K562 (cell line): ENCODE data around the gene GLOD4. TPM values are rescaled to one million over a fixed set of nuclear protein-coding genes. Genes with fewer than 3 reads are reported as not detected.

Experiments used
- ATAC-seq: fragments of 200-7000 bp; cut with Tn5 transposase; 3 replicates; pipeline ENCODE4 v1.9.1; 2020; ENCODE audit warnings: moderate library complexity
- BruUV-seq: library from RNA; stranded (reverse); fragments of 400-500 nt; replicated peaks from 2 replicates; lab custom pipeline; 2021; lab: Mats Ljungman, UMichigan
- CTCF ChIA-PET: fragments of 300-600 bp; formaldehyde crosslinking; extraction: SDS; loops from one replicate; lab custom pipeline; 2021; ENCODE audit warnings: low intra/inter-chr PET ratio; lab: Yijun Ruan, JAX
- POLR2A ChIA-PET: fragments of 300-600, 350-650 bp; sonication (Branson Sonifier 250); formaldehyde crosslinking; extraction: SDS; loops from one replicate; lab custom pipeline; 2021; ENCODE audit warnings: antibody characterized with exemption, inconsistent platforms; lab: Yijun Ruan, JAX
- DNase-seq, 4 experiments: peaks; one replicate each; pipeline versions ENCODE4 v3.0.0 to v3.0.0-alpha.2; 2011 to 2018; ENCODE audit warnings: low spot score in 3 of 4, mixed read lengths in 3 of 4; ENCODE audit errors: extremely low read depth in 1 of 4
- FAIRE-seq: peaks from 2 replicates; lab custom pipeline; 2011; peaks lifted over from hg19 to GRCh38; lab: Jason Lieb, UNC
- H2AFZ ChIP-seq: 2 replicates; pipeline ENCODE4 v1.6.0; 2011; ENCODE audit warnings: low read depth, low read length, control low read depth, inconsistent platforms
- H3K27ac ChIP-seq: fragments of 200-600 bp; 3 replicates; pipeline ENCODE4 v1.8.0; 2011; ENCODE audit warnings: low read depth, mild to moderate bottlenecking, control low read depth, inconsistent platforms, low read length, moderate library complexity, mixed read lengths; ENCODE audit errors: extremely low read depth
- H3K27me3 ChIP-seq, 2 experiments: fragments of 300-600 bp in 1 of 2; 2 replicates in 1 of 2; 3 replicates in 1 of 2; pipeline versions ENCODE4 v1.6.0 to v1.8.0; 2011; ENCODE audit warnings: inconsistent platforms in 2 of 2, low read length in 2 of 2, mild to moderate bottlenecking in 1 of 2, mixed read lengths in 1 of 2, moderate library complexity in 1 of 2; ENCODE audit not compliant: control insufficient read depth in 2 of 2, insufficient read depth in 2 of 2
- H3K36me3 ChIP-seq: fragments of 300-600 bp; 3 replicates; pipeline ENCODE4 v1.8.0; 2011; ENCODE audit warnings: mild to moderate bottlenecking, low read length, inconsistent platforms; ENCODE audit not compliant: control insufficient read depth, insufficient read depth
- H3K4me1 ChIP-seq, 2 experiments: fragments of 200-600 bp in 1 of 2; replicated peaks in 1 of 2; 2 replicates in 1 of 2; 3 replicates in 1 of 2; pipeline versions ENCODE4 v1.5.1 to v1.8.0; 2011; ENCODE audit warnings: inconsistent platforms in 2 of 2, low read length in 2 of 2, mild to moderate bottlenecking in 1 of 2, mixed read lengths in 1 of 2, moderate library complexity in 1 of 2; ENCODE audit not compliant: control insufficient read depth in 2 of 2, insufficient read depth in 2 of 2
- H3K4me2 ChIP-seq: 2 replicates; pipeline ENCODE4 v1.6.1; 2011; ENCODE audit warnings: low read length, control low read depth, inconsistent platforms, mixed read lengths; ENCODE audit not compliant: insufficient read depth
- H3K4me3 ChIP-seq: fragments of 200-600 bp; sonication (generic), shearing (Covaris generic); 2 replicates; pipeline ENCODE4 v1.5.1; 2016; ENCODE audit warnings: control low read depth, inconsistent platforms
- H3K79me2 ChIP-seq: fragments of 200-600 bp; 3 replicates; pipeline ENCODE4 v1.8.0; 2011; ENCODE audit warnings: low read length, inconsistent platforms; ENCODE audit not compliant: control insufficient read depth, insufficient read depth
- H3K9ac ChIP-seq, 2 experiments: 2 replicates each; pipeline versions ENCODE4 v1.6.0 to v1.6.1; 2011; ENCODE audit warnings: low read depth in 2 of 2, low read length in 2 of 2, control low read depth in 1 of 2, inconsistent platforms in 1 of 2, mild to moderate bottlenecking in 1 of 2, mixed read lengths in 1 of 2; ENCODE audit not compliant: insufficient read depth in 1 of 2
- H3K9me1 ChIP-seq: one replicate; pipeline ENCODE4 v1.6.0; 2011; ENCODE audit warnings: inconsistent platforms, mild to moderate bottlenecking, low read length, moderate library complexity; ENCODE audit not compliant: control insufficient read depth, insufficient read depth
- H3K9me3 ChIP-seq: replicated peaks from 2 replicates; pipeline ENCODE4 v1.5.1; 2011; ENCODE audit warnings: low read depth, low read length, inconsistent platforms; ENCODE audit not compliant: control insufficient read depth, insufficient read depth
- H4K20me1 ChIP-seq: replicated peaks from 2 replicates; pipeline ENCODE4 v1.6.1; 2011; ENCODE audit warnings: low read length, inconsistent platforms, mixed read lengths; ENCODE audit not compliant: control insufficient read depth, insufficient read depth
- BACH1 ChIP-seq: fragments of 200-800 bp; sonication (Bioruptor generic); IDR thresholded peaks from 2 replicates; pipeline ENCODE4 v1.6.1; 2016; ENCODE audit warnings: missing genetic modification characterization, missing compliant biosample characterization
- CBX2 ChIP-seq: fragments of 200-600 bp; sonication (generic); IDR thresholded peaks from one replicate; pipeline ENCODE4 v1.6.1; 2012; ENCODE audit warnings: mild to moderate bottlenecking, low read length, inconsistent platforms; ENCODE audit not compliant: insufficient read depth, poor library complexity, severe bottlenecking
- ELF2 ChIP-seq: fragments of 250-450 bp; sonication (Bioruptor Pico); IDR thresholded peaks from 2 replicates; pipeline ENCODE4 v1.5.0; 2021; ENCODE audit warnings: mild to moderate bottlenecking
- ETV6 ChIP-seq, 3 experiments: fragments of 150-350 bp in 1 of 3; sonication (generic) in 1 of 3; formaldehyde crosslinking in 1 of 3; IDR thresholded peaks; 2 replicates each; pipeline versions ENCODE4 v1.6.1 to v1.8.0; 2014 to 2022; ENCODE audit warnings: borderline replicate concordance in 2 of 3, low read depth in 2 of 3, antibody characterized with exemption in 1 of 3, low read length in 1 of 3, mild to moderate bottlenecking in 1 of 3, missing genetic modification reagents in 1 of 3
- NCOR1 ChIP-seq: fragments of 450-650 bp; IDR thresholded peaks from 2 replicates; pipeline ENCODE4 v1.6.1; 2016; ENCODE audit warnings: mild to moderate bottlenecking, moderate library complexity
- PHF20 ChIP-seq: fragments of 450-650 bp; IDR thresholded peaks from 2 replicates; pipeline ENCODE4 v1.6.1; 2018; ENCODE audit not compliant: partially characterized antibody
- POLR3G ChIP-seq: IDR thresholded peaks from 2 replicates; pipeline ENCODE4 v1.6.1; 2011; ENCODE audit not compliant: insufficient read length, insufficient replicate concordance; ENCODE audit errors: extremely low read depth
- PTBP1 ChIP-seq: fragments of 200-400 bp; formaldehyde crosslinking; IDR thresholded peaks from 2 replicates; pipeline ENCODE4 v1.6.1; 2017; ENCODE audit warnings: low read depth, low read length
- SIX5 ChIP-seq, 2 experiments: IDR thresholded peaks; 2 replicates each; pipeline ENCODE4 v1.6.1; 2011; ENCODE audit warnings: low read length in 2 of 2, borderline replicate concordance in 1 of 2, low read depth in 1 of 2, mild to moderate bottlenecking in 1 of 2, moderate library complexity in 1 of 2; ENCODE audit not compliant: insufficient read depth in 1 of 2
- SMARCB1 ChIP-seq: IDR thresholded peaks from 2 replicates; pipeline ENCODE4 v1.6.1; 2011; ENCODE audit warnings: improper control_type of control experiment, low read depth; ENCODE audit not compliant: insufficient read length
- SNIP1 ChIP-seq: fragments of 450-650 bp; IDR thresholded peaks from 2 replicates; pipeline ENCODE4 v1.7.1; 2017; ENCODE audit warnings: low read depth, mild to moderate bottlenecking
- TOE1 ChIP-seq, 2 experiments: fragments of 450-650 bp in 1 of 2; sonication (generic) in 1 of 2; formaldehyde crosslinking in 1 of 2; IDR thresholded peaks; 2 replicates each; pipeline versions ENCODE4 v1.7.1 to v1.8.0; 2016 to 2022; ENCODE audit warnings: borderline replicate concordance in 2 of 2, mild to moderate bottlenecking in 2 of 2, antibody characterized with exemption in 1 of 2, inconsistent platforms in 1 of 2, low read depth in 1 of 2, missing genetic modification reagents in 1 of 2, moderate library complexity in 1 of 2
- ZBTB8A ChIP-seq: fragments of 450-650 bp; IDR thresholded peaks from 2 replicates; pipeline ENCODE4 v1.6.1; 2018; ENCODE audit warnings: mild to moderate bottlenecking, moderate library complexity; ENCODE audit not compliant: partially characterized antibody
- ZNF778 ChIP-seq: fragments of 450-650 bp; formaldehyde crosslinking; IDR thresholded peaks from 2 replicates; pipeline ENCODE4 v1.4.0; 2020; ENCODE audit warnings: mild to moderate bottlenecking, moderate library complexity
- WGBS: fragments of 100-300 bp; shearing (Covaris generic); methylation state at CpG from one replicate; pipeline ENCODE4 v1.1.6; 2016; ENCODE audit warnings: low coverage, mixed read lengths; ENCODE audit not compliant: insufficient coverage; ENCODE audit errors: missing lambda C conversion rate; 5-methylcytosine and 5-hydroxymethylcytosine counted together
- in situ Hi-C: fragments of 300-500 bp; cut with MboI; formaldehyde crosslinking; loops from 4 replicates; pipeline ENCODE4 v1.15.0; 2018; ENCODE audit warnings: inconsistent platforms, mixed read lengths
- intact Hi-C: fragments of 100-400 bp; cut with micrococcal nuclease; formaldehyde crosslinking; loops from 2 replicates; pipeline ENCODE4 v1.14.2; 2022
- polyA plus RNA-seq, 8 experiments: library from polyadenylated mRNA; depleted of rRNA in 4 of 8; stranded (reverse) in 5 of 8; unstranded in 3 of 8; fragments of >200 nt; fragmentation: Nextera tagmentation in 2 of 8; fragmentation: Illumina TruSeq in 1 of 8; extraction: Ambion mirVana in 2 of 8; extraction: Trizol in 1 of 8; gene quantifications; 2 replicates each; pipeline versions ENCODE4 v1.2.1 to v1.2.3, GENCODE V29; 2011 to 2014; ENCODE audit warnings: inconsistent platforms in 1 of 8, missing spikeins in 1 of 8
- total RNA-seq, 7 experiments: library from RNA; depleted of rRNA in 6 of 7; stranded (reverse); fragments of >200 nt in 6 of 7; fragmentation: Illumina TruSeq in 2 of 7; extraction: Trizol in 2 of 7; gene quantifications; 2 replicates each; pipeline versions ENCODE4 v1.2.1 to v1.2.3, GENCODE V29; 2011 to 2021; ENCODE audit warnings: low replicate concordance in 1 of 7
- TF ChIP-seq, protein P1 (sequence below): fragments of 250-450 bp; sonication (Bioruptor Pico); IDR thresholded peaks from 2 replicates; pipeline ENCODE4 v1.5.0; 2021; ENCODE audit warnings: mild to moderate bottlenecking, borderline replicate concordance
- TF ChIP-seq, protein P2 (sequence below): fragments of 450-650 bp; formaldehyde crosslinking; IDR thresholded peaks from 2 replicates; pipeline ENCODE4 v1.4.0; 2020; ENCODE audit warnings: mild to moderate bottlenecking
- TF ChIP-seq, protein P3 (sequence below): fragments of 200-800 bp; sonication (Bioruptor generic); IDR thresholded peaks from 2 replicates; pipeline ENCODE4 v1.6.1; 2017; ENCODE audit warnings: missing genetic modification characterization, missing compliant biosample characterization

The GLOD4 gene
- total and polyA plus RNA-seq, 9 of the 15 experiments (the other 6 are each of a cell fraction or from before 2014, with no cell fraction given): 52.0 to 109 (median 64.9) TPM

DNA sequence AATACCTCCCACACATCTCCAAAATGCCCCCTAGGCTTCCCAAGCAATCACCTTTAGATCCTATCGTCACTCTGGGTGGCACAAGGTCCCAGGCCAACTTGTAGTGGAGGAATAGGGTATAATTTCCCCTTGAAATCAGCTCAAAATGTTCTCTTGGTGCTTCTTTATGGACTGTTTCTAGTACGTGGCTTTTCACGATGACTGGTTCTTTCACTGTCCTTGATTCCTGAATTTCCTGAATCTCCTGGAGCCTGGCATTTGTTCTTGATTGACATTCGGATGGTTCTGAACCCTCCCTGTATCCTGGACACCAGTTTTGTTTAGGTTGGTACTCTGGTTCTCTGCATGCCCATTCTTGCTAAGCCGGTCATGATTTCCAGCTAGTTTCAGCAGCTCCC lies 60.5 kb downstream of the GLOD4 start:
- H3K27ac ChIP-seq: no peak overlapping the region
- in situ Hi-C loops (no loop called here), intact Hi-C loops (no loop called here)
- no peak overlapping the region for H3K4me2 ChIP-seq
- H3K79me2 ChIP-seq: no peaks in the 10 kb centered on the region
- H3K9ac ChIP-seq: no peak overlapping the region
- no peaks in the 10 kb centered on the region; a peak in 2 of 5 replicates for H3K4me1 ChIP-seq
- H3K27me3 ChIP-seq: no peaks in the 10 kb centered on the region
- WGBS: 23% methylated on average over 5 of the region's 5 CpGs
- H4K20me1 ChIP-seq: no peaks in the 10 kb centered on the region
- no peak overlapping the region for H2AFZ ChIP-seq
- ChIA-PET POLR2A (no interaction called here), CTCF (no interaction called here)
- no peak overlapping the region for H3K4me3 ChIP-seq
- FAIRE-seq (no peak), ATAC-seq (no peak), DNase-seq (no peak)
- BruUV-seq: no TSS peak
- H3K9me1 ChIP-seq: no peaks in the 10 kb centered on the region
- H3K36me3 ChIP-seq: no peaks in the 10 kb centered on the region
- H3K9me3 ChIP-seq: no peaks in the 10 kb centered on the region
- TF ChIP-seq TOE1 (IDR thresholded peaks at IDR 0.05; ENCODE audit: borderline replicate concordance) (no peak), TOE1 (CRISPR knock-in tag; IDR thresholded peaks at IDR 0.05; ENCODE audit: borderline replicate concordance, low read depth) (no peak), SMARCB1 (no peak), ELF2 (CRISPR knock-in tag) (no peak), PTBP1 (no peak), ZBTB8A (no peak), SIX5 (IDR thresholded peaks at IDR 0.05; ENCODE audit: borderline replicate concordance in 1 of 2, insufficient read depth in 1 of 2, low read depth in 1 of 2, low read length in 2 of 2) (no peak), BACH1 (tag) (no peak), ZNF778 (no peak), PHF20 (no peak), POLR3G (no peak), NCOR1 (no peak), CBX2 (no peak), SNIP1 (no peak), ETV6 (IDR thresholded peaks at IDR 0.05; ENCODE audit: borderline replicate concordance in 1 of 2, low read depth in 2 of 2, low read length in 1 of 2) (no peak), ETV6 (CRISPR knock-in tag; IDR thresholded peaks at IDR 0.05; ENCODE audit: borderline replicate concordance) (no peak)
- TF ChIP-seq, protein P1, sequence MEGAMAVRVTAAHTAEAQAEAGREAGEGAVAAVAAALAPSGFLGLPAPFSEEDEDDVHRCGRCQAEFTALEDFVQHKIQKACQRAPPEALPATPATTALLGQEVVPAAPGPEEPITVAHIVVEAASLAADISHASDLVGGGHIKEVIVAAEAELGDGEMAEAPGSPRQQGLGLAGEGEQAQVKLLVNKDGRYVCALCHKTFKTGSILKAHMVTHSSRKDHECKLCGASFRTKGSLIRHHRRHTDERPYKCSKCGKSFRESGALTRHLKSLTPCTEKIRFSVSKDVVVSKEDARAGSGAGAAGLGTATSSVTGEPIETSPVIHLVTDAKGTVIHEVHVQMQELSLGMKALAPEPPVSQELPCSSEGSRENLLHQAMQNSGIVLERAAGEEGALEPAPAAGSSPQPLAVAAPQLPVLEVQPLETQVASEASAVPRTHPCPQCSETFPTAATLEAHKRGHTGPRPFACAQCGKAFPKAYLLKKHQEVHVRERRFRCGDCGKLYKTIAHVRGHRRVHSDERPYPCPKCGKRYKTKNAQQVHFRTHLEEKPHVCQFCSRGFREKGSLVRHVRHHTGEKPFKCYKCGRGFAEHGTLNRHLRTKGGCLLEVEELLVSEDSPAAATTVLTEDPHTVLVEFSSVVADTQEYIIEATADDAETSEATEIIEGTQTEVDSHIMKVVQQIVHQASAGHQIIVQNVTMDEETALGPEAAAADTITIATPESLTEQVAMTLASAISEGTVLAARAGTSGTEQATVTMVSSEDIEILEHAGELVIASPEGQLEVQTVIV (CRISPR knock-in tag): no peak
- TF ChIP-seq, protein P2, sequence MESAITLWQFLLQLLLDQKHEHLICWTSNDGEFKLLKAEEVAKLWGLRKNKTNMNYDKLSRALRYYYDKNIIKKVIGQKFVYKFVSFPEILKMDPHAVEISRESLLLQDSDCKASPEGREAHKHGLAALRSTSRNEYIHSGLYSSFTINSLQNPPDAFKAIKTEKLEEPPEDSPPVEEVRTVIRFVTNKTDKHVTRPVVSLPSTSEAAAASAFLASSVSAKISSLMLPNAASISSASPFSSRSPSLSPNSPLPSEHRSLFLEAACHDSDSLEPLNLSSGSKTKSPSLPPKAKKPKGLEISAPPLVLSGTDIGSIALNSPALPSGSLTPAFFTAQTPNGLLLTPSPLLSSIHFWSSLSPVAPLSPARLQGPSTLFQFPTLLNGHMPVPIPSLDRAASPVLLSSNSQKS: no peak
- TF ChIP-seq, protein P3, sequence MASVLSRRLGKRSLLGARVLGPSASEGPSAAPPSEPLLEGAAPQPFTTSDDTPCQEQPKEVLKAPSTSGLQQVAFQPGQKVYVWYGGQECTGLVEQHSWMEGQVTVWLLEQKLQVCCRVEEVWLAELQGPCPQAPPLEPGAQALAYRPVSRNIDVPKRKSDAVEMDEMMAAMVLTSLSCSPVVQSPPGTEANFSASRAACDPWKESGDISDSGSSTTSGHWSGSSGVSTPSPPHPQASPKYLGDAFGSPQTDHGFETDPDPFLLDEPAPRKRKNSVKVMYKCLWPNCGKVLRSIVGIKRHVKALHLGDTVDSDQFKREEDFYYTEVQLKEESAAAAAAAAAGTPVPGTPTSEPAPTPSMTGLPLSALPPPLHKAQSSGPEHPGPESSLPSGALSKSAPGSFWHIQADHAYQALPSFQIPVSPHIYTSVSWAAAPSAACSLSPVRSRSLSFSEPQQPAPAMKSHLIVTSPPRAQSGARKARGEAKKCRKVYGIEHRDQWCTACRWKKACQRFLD (CRISPR knock-in tag): no peak
